GM12873 (cell line): Measurements from ENCODE around the gene HEYL.

Experiments used
- TF ChIP-seq, protein P1 (sequence below): IDR thresholded peaks from 2 replicates; pipeline ENCODE4 v1.5.1; 2012; ENCODE audit warnings: low read depth, mild to moderate bottlenecking, moderate library complexity, low read length, control low read depth; ENCODE audit not compliant: insufficient read depth; ENCODE audit errors: missing control alignments

The HEYL gene

DNA sequence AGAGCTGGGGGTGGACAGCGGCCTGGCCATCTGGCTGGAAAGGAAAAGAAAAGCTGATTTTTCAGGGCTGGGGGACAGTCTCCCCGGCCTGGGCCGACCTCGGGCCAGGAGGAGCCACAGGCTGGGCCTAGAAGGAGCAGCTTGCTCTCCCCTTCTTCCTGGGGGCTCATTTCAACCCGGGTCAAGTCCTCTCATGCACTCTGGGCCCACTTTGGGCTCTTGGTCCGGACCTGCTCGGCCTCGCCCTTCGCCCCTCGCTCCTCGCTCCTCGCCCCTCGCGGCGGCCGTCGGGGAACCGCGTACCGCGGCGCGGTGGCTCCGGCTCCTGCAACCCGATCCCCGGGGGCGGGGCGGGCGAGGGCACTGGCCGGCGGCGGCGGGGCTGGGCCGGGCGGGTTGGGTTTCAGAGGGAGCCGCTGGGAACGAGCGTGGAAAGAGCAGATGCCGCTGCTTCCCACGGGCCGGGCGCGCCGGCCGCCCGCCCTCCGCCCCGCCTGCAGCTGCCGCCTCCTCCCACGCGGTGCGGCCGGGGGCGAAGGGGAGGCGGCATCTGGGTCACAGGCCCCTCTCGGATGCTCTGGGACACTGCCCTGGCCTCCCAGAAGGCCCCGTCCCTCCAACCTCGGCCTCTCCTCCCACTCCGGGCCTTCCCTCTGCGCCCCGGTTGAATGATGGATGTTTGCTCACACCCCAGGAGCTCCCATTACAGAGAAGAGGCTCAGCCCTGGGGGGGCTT lies 6.6 kb downstream of the HEYL start:
- TF ChIP-seq, protein P1, sequence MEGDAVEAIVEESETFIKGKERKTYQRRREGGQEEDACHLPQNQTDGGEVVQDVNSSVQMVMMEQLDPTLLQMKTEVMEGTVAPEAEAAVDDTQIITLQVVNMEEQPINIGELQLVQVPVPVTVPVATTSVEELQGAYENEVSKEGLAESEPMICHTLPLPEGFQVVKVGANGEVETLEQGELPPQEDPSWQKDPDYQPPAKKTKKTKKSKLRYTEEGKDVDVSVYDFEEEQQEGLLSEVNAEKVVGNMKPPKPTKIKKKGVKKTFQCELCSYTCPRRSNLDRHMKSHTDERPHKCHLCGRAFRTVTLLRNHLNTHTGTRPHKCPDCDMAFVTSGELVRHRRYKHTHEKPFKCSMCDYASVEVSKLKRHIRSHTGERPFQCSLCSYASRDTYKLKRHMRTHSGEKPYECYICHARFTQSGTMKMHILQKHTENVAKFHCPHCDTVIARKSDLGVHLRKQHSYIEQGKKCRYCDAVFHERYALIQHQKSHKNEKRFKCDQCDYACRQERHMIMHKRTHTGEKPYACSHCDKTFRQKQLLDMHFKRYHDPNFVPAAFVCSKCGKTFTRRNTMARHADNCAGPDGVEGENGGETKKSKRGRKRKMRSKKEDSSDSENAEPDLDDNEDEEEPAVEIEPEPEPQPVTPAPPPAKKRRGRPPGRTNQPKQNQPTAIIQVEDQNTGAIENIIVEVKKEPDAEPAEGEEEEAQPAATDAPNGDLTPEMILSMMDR = no peak

DNA sequence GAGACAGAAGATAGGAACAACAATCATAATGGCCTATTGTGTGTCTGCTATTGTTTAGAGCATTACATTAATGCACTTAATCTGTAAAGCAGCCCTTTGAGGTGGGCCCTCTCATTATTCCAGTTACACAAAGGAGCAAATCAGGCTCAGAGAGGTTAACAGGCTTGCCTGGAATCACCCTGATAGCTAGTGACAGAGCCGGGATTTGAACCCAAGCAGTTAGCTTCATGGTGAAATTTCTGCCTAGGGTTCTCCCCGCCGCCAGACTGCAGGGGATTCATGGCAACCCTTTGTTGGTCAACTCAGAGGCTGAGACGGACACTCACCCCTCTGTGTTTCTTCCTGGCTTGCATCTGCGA lies 7.1 kb downstream of the HEYL start:
- TF ChIP-seq, protein P1 = no peak

DNA sequence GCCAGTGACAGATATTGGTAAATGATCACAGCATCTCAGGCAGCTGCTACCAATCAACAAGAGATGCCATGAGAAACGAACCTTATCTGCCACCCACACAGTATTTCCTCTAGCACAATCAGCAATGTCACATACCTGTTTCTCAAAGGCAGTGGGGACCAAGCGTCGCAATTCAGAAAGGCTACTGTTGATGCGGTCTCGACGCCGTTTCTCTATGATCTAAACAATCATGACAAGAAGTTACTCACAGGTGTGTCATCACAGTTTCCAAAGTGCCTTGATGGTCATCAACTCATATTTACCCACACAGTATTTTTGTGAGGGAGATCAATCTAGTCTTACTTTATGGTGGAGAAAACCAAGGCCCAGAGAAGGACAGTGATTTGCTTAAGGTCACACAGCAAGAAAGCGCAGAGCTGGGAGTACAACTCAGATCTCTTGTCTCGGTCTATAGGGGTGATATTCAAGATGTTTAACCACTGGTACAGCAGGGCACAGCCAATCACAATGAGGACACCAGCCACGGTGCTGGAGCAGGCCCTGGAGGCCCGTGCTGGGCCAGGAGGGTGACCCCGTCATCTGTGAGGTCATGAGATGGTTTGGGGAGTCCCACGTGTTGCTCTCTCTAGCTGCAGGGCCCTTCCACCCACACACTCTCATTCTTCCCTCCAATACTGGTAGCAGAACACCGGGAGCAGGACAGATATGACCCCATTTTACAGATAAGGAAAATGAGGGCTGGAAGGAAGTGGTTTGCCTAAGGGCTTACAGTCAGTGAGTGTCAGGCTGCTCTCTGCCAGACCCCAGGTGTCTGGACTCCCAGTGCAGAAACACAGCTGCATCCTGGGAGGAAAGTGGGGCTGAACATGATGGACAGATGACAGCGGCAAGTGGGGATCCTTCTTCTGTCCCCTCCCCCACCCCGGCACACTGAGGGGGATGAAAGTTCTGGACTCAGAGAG lies 7.8 kb downstream of the HEYL start:
- TF ChIP-seq, protein P1 = no peak

DNA sequence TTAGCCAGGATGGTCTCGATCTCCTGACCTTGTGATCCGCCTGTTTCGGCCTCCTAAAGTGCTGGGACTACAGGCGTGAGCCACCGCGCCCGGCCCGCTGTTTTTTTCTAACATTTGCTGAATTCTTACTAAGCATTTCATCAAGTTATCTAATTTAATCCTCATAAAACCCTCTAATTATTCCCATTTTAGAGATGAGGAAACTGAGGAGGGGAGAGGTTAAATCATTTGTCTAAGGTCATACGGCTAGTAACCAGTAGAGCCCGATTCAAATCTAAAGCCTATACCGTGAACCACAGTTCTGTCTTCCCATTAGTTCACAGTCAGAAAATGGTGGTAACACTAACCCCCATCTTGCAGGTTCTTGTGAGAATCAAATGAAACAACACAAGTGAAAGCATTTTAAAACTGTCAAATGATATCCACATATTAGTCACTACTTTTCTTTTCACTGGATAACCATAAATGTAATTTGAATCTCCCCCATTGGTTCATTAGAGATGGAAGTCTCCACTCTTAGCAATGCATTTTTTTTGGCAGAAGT lies 10.6 kb downstream of the HEYL start:
- TF ChIP-seq, protein P1 = no peak

DNA sequence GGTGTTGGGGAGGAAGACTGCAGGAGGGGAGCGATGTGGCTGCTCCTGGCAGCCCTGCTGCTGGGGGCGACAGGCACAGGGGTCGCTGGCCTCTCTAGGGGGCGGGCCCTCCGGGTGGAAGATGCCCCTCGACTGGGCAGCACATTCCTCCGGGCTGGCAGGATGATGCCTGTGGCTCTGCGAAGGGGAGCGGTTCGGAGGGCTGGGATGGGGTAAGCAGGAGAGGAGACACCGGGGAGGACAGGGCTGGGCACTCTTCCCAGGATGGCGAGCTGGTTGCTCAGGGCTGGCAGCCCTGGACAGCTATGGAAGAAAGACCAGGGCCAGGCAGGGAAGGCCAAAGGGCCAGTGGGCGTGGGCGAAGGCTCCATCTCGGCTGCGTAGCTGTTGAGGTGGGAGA lies 12.8 kb downstream of the HEYL start:
- TF ChIP-seq, protein P1 = no peak

DNA sequence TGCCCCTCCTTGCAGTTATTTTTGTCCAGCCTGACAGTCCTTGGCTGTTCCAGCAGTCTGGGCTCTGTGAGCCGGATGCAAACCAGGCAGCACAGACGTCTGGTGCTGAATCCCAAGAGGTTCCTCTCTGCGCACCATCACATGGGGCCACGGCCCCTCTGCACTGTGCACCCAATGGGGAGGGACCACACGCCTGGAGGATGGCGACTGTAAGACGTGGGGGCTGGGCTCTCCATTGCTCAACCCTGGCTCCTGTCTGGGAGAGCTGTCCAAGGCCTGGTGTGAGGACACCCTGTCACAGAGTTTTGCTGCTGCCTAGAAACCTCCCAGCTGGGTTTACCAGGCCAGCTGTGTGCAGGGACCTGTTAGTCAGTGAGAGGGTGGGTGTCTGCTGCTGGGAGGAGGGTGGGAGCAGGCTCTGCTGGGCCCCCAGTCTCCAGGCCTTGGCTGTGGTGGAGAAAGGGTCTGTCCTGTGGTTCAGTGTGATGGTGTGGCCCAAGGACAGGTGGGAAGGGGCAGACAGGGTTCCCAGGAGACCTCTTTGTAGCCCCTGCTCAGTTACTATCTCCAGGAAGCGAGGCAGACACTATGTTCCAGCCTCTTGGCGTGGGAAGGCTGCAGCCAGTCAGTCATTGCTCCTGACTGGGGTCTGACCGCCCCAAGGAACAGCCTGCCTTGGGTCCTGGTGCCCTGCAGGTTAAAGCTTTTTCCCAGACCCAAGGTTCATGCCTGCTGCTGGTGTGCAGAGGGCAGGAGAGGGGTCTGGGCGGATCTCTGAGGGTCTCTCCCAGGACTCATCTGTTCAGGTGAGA lies 13.8 kb downstream of the HEYL start:
- TF ChIP-seq, protein P1 = no peak
